ENCODE data around the gene CNDP2. TPM values are rescaled to one million over a fixed set of nuclear protein-coding genes. Genes with fewer than 3 reads are reported as not detected.
"Not testable (repeated sequence)": the region's sequence is repeated elsewhere in the genome, so short reads cannot be mapped to it uniquely, and the experiment has no call there.

CNDP2 gene
- total RNA-seq, 1 experiment from 2014 or later: 57.6 TPM

GRCh38 chr18:74562775-74563174, 66.6 kb downstream of the CNDP2 start:
- H3K4me2 ChIP-seq (ENCODE audit: low read length): no peak overlapping the region
- ATAC-seq (no peak), DNase-seq (no peak)
- no peak overlapping the region for H3K27ac ChIP-seq (ENCODE audit: low read length)
- intact Hi-C loops (cut with micrococcal nuclease): no loop called here
- no peaks in the 10 kb centered on the region for H3K36me3 ChIP-seq (ENCODE audit: low read depth, low read length)
- H3F3A ChIP-seq (ENCODE audit: low read length, unreplicated experiment): no peaks in the 10 kb centered on the region
- H4K20me1 ChIP-seq (ENCODE audit: low read length): no peaks in the 10 kb centered on the region
- H3K9me2 ChIP-seq (replicated peaks; ENCODE audit: low read length): no peaks in the 10 kb centered on the region
- POLR2A ChIA-PET (ENCODE audit: unreplicated experiment): no interaction called here
- BruUV-seq (replicated peaks): no TSS peak
- peaks cover 25% of the 10 kb centered on the region for H3K27me3 ChIP-seq (ENCODE audit: low read length)
- H3K79me2 ChIP-seq (ENCODE audit: low read length): no peaks in the 10 kb centered on the region
- H3K9ac ChIP-seq (ENCODE audit: low read length): no peak overlapping the region
- CTCF ChIA-PET: interaction anchor here (0.7 kb wide), 1 partner anchor 11 kb away, joined by 4 read pairs; no protein-coding TSS in a partner anchor
- no peaks in the 10 kb centered on the region for H3K4me1 ChIP-seq (ENCODE audit: insufficient read depth, low read length)
- 0 out of 2 replicates have a peak, but pooled peaks cover 3% of the 10 kb centered on the region for H3K9me3 ChIP-seq (ENCODE audit: low read length)
- no peak overlapping the region for H2AFZ ChIP-seq (ENCODE audit: low read length)
- H3K4me3 ChIP-seq (ENCODE audit: low read length): no peak overlapping the region
- no peak for TF ChIP-seq EZH2 (IDR thresholded peaks at IDR 0.05; ENCODE audit: low read length, unreplicated experiment)
- TF ChIP-seq CTCF (conservative IDR thresholded peaks at IDR 0.05; ENCODE audit: low read depth, low read length): no peak

GRCh38 chr18:74563999-74564398, 67.8 kb downstream of the CNDP2 start:
- Histone ChIP-seq H3K9me3 (ENCODE audit: low read length) (0 out of 2 replicates have a peak, but pooled peaks cover 3% of the 10 kb centered on the region), H3K27ac (ENCODE audit: low read length) (no peak overlapping the region), H4K20me1 (ENCODE audit: low read length) (no peaks in the 10 kb centered on the region), H3K4me2 (ENCODE audit: low read length) (no peak overlapping the region), H3K9ac (ENCODE audit: low read length) (no peak overlapping the region), H3K79me2 (ENCODE audit: low read length) (no peaks in the 10 kb centered on the region), H2AFZ (ENCODE audit: low read length) (no peak overlapping the region), H3K9me2 (replicated peaks; ENCODE audit: low read length) (no peaks in the 10 kb centered on the region), H3K4me3 (ENCODE audit: low read length) (no peak overlapping the region), H3F3A (ENCODE audit: low read length, unreplicated experiment) (no peaks in the 10 kb centered on the region), H3K36me3 (ENCODE audit: low read depth, low read length) (no peaks in the 10 kb centered on the region), H3K27me3 (ENCODE audit: low read length) (peaks cover 31% of the 10 kb centered on the region), H3K4me1 (ENCODE audit: insufficient read depth, low read length) (no peaks in the 10 kb centered on the region)
- CTCF ChIA-PET: interaction anchor here (0.6 kb wide), 1 partner anchor 13 kb away, joined by 10 read pairs; no protein-coding TSS in a partner anchor
- BruUV-seq (replicated peaks): no TSS peak
- POLR2A ChIA-PET (ENCODE audit: unreplicated experiment): no interaction called here
- ATAC-seq (no peak), DNase-seq (no peak)
- no peak for TF ChIP-seq EZH2phosphoT487 (IDR thresholded peaks at IDR 0.05; ENCODE audit: borderline replicate concordance, low read length)
- TF ChIP-seq EZH2 (IDR thresholded peaks at IDR 0.05; ENCODE audit: low read length, unreplicated experiment): no peak
- TF ChIP-seq CTCF (conservative IDR thresholded peaks at IDR 0.05; ENCODE audit: low read depth, low read length): no peak
- intact Hi-C loops (cut with micrococcal nuclease): no loop called here

- H3F3A ChIP-seq (ENCODE audit: low read length, unreplicated experiment); POLR2A ChIA-PET (ENCODE audit: unreplicated experiment); H3K79me2 ChIP-seq (ENCODE audit: low read length); H3K4me2 ChIP-seq (ENCODE audit: low read length); H4K20me1 ChIP-seq (ENCODE audit: low read length); H2AFZ ChIP-seq (ENCODE audit: low read length); H3K9me3 ChIP-seq (ENCODE audit: low read length); CTCF ChIA-PET; H3K4me3 ChIP-seq (ENCODE audit: low read length); H3K9me2 ChIP-seq (replicated peaks; ENCODE audit: low read length); ATAC-seq; H3K36me3 ChIP-seq (ENCODE audit: low read depth, low read length); DNase-seq; H3K4me1 ChIP-seq (ENCODE audit: insufficient read depth, low read length); intact Hi-C loops (cut with micrococcal nuclease); BruUV-seq (replicated peaks); H3K27ac ChIP-seq (ENCODE audit: low read length); H3K9ac ChIP-seq (ENCODE audit: low read length): not testable (repeated sequence)
- peaks cover 38% of the 10 kb centered on the region for H3K27me3 ChIP-seq (ENCODE audit: low read length)
Observed at GRCh38 chr18:74565164-74565563, 69.0 kb downstream of the CNDP2 start.

- H3K9me2 ChIP-seq (replicated peaks; ENCODE audit: low read length); intact Hi-C loops (cut with micrococcal nuclease); H3K4me3 ChIP-seq (ENCODE audit: low read length); H3K79me2 ChIP-seq (ENCODE audit: low read length); H3K27ac ChIP-seq (ENCODE audit: low read length); H3K9me3 ChIP-seq (ENCODE audit: low read length); DNase-seq; H2AFZ ChIP-seq (ENCODE audit: low read length); CTCF ChIA-PET; H3K4me2 ChIP-seq (ENCODE audit: low read length); H3K9ac ChIP-seq (ENCODE audit: low read length); H3K4me1 ChIP-seq (ENCODE audit: insufficient read depth, low read length); BruUV-seq (replicated peaks); POLR2A ChIA-PET (ENCODE audit: unreplicated experiment); ATAC-seq; H3F3A ChIP-seq (ENCODE audit: low read length, unreplicated experiment); H4K20me1 ChIP-seq (ENCODE audit: low read length); H3K36me3 ChIP-seq (ENCODE audit: low read depth, low read length): not testable (repeated sequence)
- H3K27me3 ChIP-seq (ENCODE audit: low read length): peaks cover 46% of the 10 kb centered on the region
Observed at GRCh38 chr18:74565993-74566392, 69.8 kb downstream of the CNDP2 start.
